NB4 (cell line): Measurements from ENCODE around the gene LHX2.

Experiments
- CTCF ChIP-seq: IDR thresholded peaks from one replicate; pipeline ENCODE4 v1.5.1; 2012; ENCODE audit warnings: low read depth, low read length
- MAX ChIP-seq: IDR thresholded peaks from 2 replicates; pipeline ENCODE4 v1.6.1; 2011; ENCODE audit warnings: low read depth, low read length
- POLR2A ChIP-seq: IDR thresholded peaks from 2 replicates; pipeline ENCODE4 v1.6.1; 2011; ENCODE audit warnings: mild to moderate bottlenecking; ENCODE audit not compliant: insufficient read length; ENCODE audit errors: extremely low read depth

GRCh38 chr9:124001866-124002525 lies 9.6 kb upstream of the LHX2 start:
- TF ChIP-seq MAX (no peak), CTCF (no peak), POLR2A (no peak)
